Inflammatory macrophage treated with lipopolysaccharide for 4 hours (primary cell): Measurements from ENCODE around the gene COL5A1.

ENCODE experiments used
- DNase-seq: peaks from one replicate; pipeline ENCODE4 v3.0.0-alpha.2; 2020

The COL5A1 gene

DNA sequence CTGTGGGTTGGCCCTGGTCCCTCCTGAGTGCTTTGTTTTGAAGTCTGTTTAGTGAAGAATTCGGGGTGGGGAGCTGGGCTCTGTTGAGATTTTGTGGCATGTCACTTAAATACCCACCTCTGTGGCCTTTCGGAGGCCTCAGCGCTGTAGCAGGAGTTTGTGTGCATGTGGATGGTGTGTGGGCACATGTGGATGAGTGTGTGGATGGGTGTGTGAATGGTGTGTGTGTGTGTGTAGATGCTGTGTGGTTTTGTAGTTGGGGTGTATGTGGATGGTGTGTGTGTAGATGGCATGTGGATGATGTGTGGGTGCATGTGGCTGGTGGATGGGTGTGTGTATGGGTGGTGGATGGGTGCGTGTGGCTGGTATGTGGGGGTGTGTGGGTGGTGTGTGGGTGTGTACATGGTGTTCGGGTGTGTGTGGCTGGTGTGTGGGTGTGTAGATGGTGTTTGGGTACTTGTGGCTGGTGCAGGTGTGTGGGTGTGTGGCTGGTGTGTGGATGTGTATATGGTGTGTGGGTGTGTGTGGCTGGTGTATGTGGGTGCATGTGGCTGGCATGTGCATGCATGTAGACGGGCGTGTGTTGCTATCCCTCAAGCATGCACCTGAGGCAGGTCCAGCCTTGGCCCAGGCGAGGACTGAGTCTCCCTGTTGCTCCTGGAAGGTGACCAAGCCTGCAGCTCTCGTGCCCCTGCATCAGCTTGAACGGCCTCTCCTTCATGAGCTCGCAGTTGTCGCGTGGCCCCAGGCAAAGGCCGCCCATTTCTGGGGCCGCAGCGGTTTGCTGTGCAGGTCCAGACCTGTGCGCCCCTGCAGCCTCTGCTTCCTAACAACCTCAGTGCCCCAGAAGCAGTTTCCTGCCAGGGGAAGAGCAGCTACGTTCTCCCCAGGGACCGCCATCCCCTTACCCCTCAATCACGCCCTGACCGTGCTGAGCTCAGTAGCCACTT is 185.0 kb downstream of the COL5A1 start:
- no peak for DNase-seq

- DNase-seq = no peak
Observed at GRCh38 chr9:134827559-134827958, 186.0 kb downstream of the COL5A1 start.

DNA sequence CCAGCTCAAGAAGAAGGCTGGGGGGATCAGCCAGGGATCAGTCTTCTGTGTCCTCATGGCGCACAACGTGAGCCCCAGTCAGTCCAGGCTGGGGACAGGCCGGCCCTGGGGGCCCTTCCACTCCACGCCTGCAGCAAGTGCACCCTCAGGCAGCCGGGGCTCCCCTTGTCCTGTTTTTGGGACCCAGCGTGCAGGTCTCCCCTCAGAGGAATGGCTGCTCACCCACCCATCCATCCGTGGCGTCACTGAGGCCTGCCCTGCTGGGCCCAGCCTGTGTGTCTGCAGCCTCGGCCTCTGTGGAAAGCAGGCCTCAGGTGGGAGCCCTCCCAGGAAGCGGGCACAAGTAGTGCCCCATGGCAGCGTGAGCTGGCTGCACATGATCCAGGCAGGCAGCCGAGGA is 186.4 kb downstream of the COL5A1 start:
- DNase-seq = no peak

DNA sequence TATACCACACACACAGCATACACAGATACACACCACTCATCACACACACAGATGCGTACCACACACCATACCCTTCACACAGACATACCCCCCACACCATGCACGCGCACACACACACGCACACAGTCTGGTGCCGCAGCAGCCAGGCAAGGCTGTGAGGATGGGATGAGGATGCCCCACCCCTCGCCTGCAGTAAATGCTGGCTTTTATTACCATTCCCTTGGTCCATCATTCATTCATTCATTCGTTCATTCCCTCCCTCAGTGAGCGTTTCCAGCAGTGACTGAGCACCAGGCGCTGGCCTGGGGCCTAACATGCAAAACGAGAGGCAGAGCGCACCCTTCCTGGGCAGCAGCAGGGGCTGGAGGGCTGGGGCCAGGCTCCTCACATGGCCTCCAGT is 187.3 kb downstream of the COL5A1 start:
- DNase-seq = no peak

- DNase-seq = no peak
Observed at GRCh38 chr9:134829356-134829937, 187.8 kb downstream of the COL5A1 start.

- no peak for DNase-seq
Observed at GRCh38 chr9:134830126-134830525, 188.5 kb downstream of the COL5A1 start.

DNA sequence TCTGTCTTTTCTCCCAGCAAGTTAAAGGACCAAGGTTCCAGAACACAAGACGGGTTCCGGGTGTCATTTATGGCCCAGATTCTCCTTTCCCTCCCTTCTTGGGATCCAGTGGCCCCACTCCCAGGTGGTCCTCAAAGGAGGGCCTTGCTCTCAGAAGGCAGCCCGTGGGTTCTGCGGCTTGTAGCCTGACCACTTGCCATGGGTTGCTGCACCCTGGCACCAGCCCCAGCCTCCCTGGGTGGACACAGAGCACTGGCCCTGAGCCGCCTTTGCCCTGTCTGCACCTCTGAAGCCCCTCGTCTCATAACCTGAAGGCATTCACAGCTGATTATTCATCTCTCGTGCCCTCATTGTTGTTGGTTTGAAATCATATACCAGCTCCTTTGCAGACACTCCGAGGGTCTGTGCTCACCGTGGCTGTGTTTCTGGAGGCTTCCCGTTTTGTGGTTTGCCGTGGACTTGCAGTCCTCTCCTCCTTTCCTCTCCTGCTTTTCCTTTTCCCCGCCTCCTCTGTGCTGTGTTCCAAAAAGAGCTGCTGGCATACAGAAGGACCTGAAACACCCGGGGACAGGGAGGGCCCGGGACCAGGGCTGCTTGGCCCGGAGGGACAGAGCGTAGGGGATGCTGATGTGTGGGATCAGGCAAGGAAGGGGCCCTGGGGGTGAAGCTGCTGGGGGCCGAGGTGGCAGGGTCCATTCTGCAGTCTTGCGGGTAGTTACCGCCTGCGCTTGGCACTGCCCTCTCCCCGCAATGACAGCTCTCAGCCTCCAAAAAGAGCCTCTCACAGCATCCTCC is 189.5 kb downstream of the COL5A1 start:
- DNase-seq = no peak

- no peak for DNase-seq
Observed at GRCh38 chr9:134832471-134832870, 190.9 kb downstream of the COL5A1 start.

- DNase-seq = no peak
Observed at GRCh38 chr9:134833294-134833880, 191.8 kb downstream of the COL5A1 start.

GRCh38 chr9:134834217-134834956 is 192.8 kb downstream of the COL5A1 start:
- DNase-seq = no peak

DNA sequence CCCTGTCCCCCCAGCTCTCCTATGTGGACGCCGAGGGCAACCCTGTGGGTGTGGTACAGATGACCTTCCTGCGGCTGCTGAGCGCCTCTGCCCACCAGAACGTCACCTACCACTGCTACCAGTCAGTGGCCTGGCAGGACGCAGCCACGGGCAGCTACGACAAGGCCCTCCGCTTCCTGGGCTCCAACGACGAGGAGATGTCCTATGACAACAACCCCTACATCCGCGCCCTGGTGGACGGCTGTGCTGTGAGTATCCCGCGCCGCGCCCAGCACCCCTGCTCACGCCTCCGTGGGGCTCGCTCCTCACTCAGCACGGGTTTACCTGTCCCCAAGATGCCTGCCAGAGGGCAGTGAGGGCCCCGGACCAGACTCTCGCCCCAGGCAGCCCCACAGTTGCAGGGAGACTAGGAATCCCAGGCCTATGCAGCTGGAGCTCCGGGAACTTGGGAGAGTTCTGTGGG is 193.4 kb downstream of the COL5A1 start:
- no peak for DNase-seq

GRCh38 chr9:134835448-134835847 is 193.8 kb downstream of the COL5A1 start:
- no peak for DNase-seq

DNA sequence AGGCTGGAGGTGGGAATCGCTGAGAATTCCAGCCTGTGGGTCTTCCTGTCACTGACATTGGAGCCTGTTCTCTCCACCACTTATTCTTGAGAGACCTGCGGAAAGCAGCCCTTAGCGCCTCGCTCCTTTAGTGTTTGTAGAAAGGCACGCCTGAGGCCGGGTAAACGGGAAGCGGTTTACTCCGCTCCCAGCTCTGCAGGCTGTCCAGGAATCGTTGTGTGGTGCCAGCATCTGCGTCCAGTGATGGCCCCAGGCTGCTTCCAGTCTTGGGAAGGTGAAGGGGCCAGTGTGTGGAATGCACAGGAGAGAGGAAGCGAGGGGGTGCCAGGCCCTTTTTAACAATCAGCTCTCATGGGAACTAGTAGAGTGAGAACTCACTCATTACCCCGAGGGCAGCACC is 194.4 kb downstream of the COL5A1 start:
- no peak for DNase-seq

GRCh38 chr9:134836406-134836970 is 194.9 kb downstream of the COL5A1 start:
- DNase-seq = no peak

DNA sequence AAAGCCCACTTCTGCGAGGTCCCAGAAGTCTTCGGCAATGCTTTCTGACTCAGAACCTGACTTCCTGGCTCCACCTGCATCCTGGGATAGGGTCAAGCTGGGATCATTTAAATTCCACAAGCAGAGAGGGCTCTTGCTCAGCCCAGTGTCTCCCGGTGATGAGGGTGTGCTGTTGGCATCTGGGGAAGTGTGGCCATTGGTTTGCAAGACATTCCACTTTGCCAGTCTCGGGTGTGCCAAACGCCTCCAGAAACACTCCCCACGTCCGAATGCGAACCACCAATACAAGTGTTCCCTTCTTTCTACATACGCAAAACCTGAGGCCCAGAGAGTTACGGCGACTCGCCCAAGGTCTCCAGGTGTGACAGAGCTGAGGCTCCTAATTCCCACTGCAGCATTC is 195.9 kb downstream of the COL5A1 start:
- no peak for DNase-seq

GRCh38 chr9:134838651-134839454 is 197.2 kb downstream of the COL5A1 start:
- DNase-seq = no peak

- DNase-seq = no peak
Observed at GRCh38 chr9:134839455-134840125, 198.0 kb downstream of the COL5A1 start.

DNA sequence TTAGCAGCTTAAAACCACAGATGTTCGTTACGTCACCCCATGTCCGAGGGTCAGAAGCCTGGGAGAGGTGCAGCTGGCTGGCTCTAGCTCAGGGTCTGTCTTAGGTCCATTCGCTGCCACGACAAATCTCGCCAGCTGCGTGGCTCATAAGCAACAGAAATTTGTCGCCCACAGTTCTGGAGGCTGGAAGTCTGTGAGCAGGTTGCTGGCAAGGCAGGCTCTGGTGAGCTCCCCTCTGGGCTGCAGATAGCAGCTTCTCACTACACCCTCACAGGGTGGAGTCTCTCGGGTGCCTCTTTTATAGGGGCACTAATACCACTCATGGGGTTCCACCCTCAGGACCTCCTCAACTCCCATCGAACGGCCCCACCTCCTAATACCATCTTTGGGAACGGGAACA is 198.9 kb downstream of the COL5A1 start:
- no peak for DNase-seq

DNA sequence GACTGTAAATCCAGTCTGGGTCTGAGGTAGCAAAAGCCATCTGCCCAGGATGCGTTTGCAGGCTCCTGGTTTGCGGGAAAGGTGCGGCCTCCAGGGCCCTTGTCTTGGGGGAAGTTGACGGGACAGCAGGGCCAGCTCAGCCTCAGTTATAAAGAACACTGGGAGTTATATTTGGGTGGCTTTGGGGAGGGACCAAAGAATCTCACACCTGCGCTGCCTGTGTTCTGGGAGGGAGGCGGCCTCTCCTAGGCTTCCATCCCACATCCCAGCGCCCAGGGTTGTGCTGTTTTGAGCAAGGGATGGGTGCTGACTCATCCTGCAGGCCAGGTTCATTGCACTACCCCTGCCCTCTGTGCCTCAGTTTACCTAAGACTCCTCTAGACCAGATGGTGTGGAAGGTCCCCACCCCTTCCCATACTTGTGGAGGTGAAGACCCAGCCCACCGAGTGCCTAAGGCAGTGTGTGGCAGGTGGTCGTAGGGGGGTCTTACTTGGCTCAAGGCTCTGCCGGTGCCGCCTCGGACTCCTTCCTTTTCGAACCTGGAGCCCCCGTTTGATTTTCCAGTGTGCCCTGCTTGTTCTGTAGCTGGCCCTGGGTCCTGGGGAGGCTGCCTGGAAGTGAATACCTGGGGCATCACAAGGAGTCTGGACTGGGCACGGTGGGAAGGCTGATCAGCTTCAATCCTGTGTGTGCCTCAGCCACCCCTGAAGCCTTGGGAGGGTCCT is 199.7 kb downstream of the COL5A1 start:
- no peak for DNase-seq

GRCh38 chr9:134842321-134842720 is 200.7 kb downstream of the COL5A1 start:
- no peak for DNase-seq
